ENCODE measurements around the gene SMIM41. TPM values are rescaled to one million over a fixed set of nuclear protein-coding genes. Genes with fewer than 3 reads are reported as not detected.

SMIM41 gene
- total and polyA plus RNA-seq, 11 donors: 0.08 to 0.65 (median 0.32) TPM; not detected in 6

DNA sequence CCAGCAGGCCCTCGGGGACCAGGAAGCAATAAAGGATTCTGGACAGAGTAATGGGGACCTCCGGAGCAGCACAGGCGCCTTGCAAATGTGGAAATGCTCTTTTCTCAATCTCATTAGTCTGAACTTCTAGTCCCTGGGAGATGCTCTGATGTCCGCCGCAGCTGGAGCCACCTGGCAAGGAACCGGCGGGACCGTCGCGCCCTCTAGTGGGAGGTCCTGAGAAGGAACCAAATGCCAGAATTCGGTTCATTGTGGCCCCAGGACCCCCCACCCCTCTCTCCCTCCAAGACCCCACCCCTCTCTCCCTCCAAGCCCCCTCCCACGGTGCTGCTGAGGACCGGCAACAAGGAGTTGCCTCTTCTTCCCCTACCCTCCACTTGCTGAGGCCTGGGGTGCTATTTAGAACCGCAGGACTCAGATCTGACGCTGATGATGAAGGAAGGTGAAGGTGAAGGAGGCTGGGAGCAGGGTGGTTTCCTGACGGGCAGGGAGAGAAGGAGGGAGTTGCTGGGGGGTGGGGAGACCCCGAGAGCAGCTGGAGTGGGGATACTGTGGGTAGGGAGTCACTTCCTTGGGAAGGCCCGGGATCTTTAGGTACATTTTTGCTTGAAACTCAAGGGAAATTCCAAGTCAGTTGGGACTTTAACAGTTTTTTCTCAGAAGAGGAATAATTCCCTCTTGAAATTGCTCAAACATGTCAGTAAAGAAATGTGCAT, 42.5 kb downstream of the SMIM41 start:
- Histone ChIP-seq H3K27me3 (peaks cover 0 to 17% (median 3%) of the 10 kb centered on the region in 9 donors), H3K4me3 (no peak overlapping the region), H3K27ac (peak overlapping the region in 1 of 12 donors; percentile 23), H3K36me3 (no peaks in the 10 kb centered on the region), H3K9me3 (no peaks in the 10 kb centered on the region), H3K4me1 (peaks cover 0 to 41% (median 21%) of the 10 kb centered on the region in 12 donors)
- TF ChIP-seq POLR2A (IDR thresholded peaks at IDR 0.05): no peak
- TF ChIP-seq, protein P1, sequence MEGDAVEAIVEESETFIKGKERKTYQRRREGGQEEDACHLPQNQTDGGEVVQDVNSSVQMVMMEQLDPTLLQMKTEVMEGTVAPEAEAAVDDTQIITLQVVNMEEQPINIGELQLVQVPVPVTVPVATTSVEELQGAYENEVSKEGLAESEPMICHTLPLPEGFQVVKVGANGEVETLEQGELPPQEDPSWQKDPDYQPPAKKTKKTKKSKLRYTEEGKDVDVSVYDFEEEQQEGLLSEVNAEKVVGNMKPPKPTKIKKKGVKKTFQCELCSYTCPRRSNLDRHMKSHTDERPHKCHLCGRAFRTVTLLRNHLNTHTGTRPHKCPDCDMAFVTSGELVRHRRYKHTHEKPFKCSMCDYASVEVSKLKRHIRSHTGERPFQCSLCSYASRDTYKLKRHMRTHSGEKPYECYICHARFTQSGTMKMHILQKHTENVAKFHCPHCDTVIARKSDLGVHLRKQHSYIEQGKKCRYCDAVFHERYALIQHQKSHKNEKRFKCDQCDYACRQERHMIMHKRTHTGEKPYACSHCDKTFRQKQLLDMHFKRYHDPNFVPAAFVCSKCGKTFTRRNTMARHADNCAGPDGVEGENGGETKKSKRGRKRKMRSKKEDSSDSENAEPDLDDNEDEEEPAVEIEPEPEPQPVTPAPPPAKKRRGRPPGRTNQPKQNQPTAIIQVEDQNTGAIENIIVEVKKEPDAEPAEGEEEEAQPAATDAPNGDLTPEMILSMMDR (IDR thresholded peaks at IDR 0.05): peak; percentile 69 to 88 (median 78)
- DNase-seq (peak; percentile 62 to 83 (median 75)), ATAC-seq (peak in 3 of 4 donors; percentile 27 to 53 (median 29))
- intact Hi-C loops (cut with DNase I): loop anchor here in 5 of 10 donors (1.0 to 10.0 kb wide), 6 partner anchors 40 to 227 kb away; no protein-coding TSS in a partner anchor
- 14 to 22% (median 15%) methylated on average over 13 to 18 of the region's 18 CpGs for WGBS, 4 donors

DNA sequence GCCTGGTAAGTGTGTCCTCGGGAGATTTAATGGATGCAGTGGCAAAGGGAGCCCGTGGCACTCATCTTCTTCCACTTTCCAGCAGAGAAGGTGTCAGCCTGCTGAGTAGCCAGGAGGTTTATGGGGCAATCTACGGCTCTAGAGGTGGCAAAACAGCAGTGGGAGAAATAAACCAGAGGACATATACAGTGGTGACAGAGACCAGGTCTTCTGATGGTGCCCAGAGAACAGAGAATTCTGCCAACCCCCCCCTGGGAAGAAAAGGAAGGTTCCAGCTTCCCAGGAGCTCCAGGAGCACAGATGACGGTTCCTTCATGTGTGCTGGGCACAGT, 43.0 kb downstream of the SMIM41 start:
- intact Hi-C loops (cut with DNase I): loop anchor here in 5 of 10 donors (2.0 to 10.0 kb wide), 5 partner anchors 40 to 228 kb away; no protein-coding TSS in a partner anchor
- H3K4me3 ChIP-seq: no peak overlapping the region
- H3K9me3 ChIP-seq: no peaks in the 10 kb centered on the region
- DNase-seq (no peak), ATAC-seq (no peak)
- no peaks in the 10 kb centered on the region for H3K36me3 ChIP-seq
- H3K4me1 ChIP-seq: peaks cover 4 to 46% (median 26%) of the 10 kb centered on the region in 12 donors
- 75 to 85% (median 80%) methylated on average over 4 of the region's 4 CpGs for WGBS, 4 donors
- peaks cover 0 to 17% (median 3%) of the 10 kb centered on the region in 9 donors for H3K27me3 ChIP-seq
- TF ChIP-seq POLR2A (IDR thresholded peaks at IDR 0.05): no peak
- TF ChIP-seq, protein P1 (IDR thresholded peaks at IDR 0.05): no peak
- no peak overlapping the region for H3K27ac ChIP-seq

DNA sequence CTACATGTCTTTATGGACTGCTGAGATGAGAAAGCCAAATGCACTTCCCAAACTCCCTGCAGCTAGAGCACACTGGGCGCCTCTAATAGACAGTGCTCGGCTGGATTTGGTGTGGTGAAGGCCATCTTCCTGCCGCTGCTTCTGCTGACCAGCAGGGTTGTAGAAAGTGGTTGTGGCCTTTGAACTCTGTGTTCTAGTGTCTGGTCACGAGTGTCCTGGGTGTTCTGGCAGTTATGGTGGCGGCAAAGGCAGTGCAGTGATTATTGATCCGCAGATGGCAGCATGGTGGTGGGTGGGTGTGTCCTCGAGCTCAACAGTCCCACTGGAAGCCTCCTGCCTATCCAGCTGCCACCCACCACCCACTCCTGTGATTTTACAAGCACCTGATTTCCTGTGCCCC, 43.4 kb downstream of the SMIM41 start:
- Histone ChIP-seq H3K27me3 (peaks cover 0 to 17% (median 3%) of the 10 kb centered on the region in 9 donors), H3K9me3 (no peaks in the 10 kb centered on the region), H3K4me1 (peaks cover 5 to 50% (median 30%) of the 10 kb centered on the region in 12 donors), H3K4me3 (no peak overlapping the region), H3K27ac (no peak overlapping the region), H3K36me3 (no peaks in the 10 kb centered on the region)
- no peak for TF ChIP-seq POLR2A (IDR thresholded peaks at IDR 0.05)
- TF ChIP-seq, protein P1 (IDR thresholded peaks at IDR 0.05): no peak
- 90 to 94% (median 92%) methylated on average over 7 of the region's 7 CpGs for WGBS, 4 donors
- intact Hi-C loops (cut with DNase I): loop anchor here in 5 of 10 donors (2.0 to 10.0 kb wide), 5 partner anchors 41 to 228 kb away; no protein-coding TSS in a partner anchor
- ATAC-seq (no peak), DNase-seq (no peak)

DNA sequence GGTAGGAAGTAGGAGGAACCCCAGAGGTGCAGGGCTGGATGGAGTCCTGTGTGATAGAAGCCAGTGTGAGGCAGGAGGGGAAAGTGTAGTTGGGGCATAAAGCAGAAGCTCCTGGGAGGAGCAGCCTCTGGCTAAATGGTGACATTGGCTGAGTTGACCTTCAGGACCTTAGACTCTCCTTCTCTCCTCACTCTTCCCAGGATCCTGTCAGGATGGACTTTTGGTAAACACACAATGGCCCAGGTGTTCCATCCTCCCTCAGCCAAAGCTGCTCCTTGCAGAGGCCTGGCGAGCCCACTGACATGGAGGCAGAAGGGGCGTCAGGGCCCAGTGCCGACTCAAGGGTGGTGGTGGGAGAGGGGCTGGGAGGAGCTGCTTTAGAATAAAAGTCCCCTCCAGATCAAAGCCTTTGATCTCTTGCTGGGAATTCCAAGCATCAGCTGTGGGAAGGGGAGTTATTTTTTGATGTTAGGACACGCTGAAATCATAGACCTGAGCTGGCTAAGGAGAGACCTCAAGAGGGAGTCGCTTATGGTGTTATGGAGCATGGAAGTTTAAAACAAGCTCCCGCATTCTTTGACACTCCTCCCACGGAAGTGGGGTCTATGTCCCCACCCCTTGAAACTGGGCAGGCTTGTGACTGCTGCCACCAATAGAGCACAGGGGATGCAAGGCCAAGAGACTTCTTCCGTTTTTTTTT, 44.1 kb downstream of the SMIM41 start:
- ATAC-seq (no peak), DNase-seq (no peak)
- TF ChIP-seq, protein P1 (IDR thresholded peaks at IDR 0.05): no peak
- no peak for TF ChIP-seq POLR2A (IDR thresholded peaks at IDR 0.05)
- Histone ChIP-seq H3K27me3 (peaks cover 0 to 17% (median 3%) of the 10 kb centered on the region in 9 donors), H3K9me3 (no peaks in the 10 kb centered on the region), H3K4me3 (no peak overlapping the region), H3K4me1 (peaks cover 5 to 51% (median 30%) of the 10 kb centered on the region in 12 donors), H3K27ac (no peak overlapping the region), H3K36me3 (no peaks in the 10 kb centered on the region)
- intact Hi-C loops (cut with DNase I): loop anchor here in 5 of 10 donors (2.0 to 10.0 kb wide), 5 partner anchors 41 to 229 kb away; no protein-coding TSS in a partner anchor
- 77 to 84% (median 79%) methylated on average over 8 of the region's 8 CpGs for WGBS, 4 donors
